Subcutaneous adipose tissue (tissue), 4 donors: Measurements from ENCODE around the gene LUZP2. TPM values are rescaled to one million over a fixed set of nuclear protein-coding genes. Genes with fewer than 3 reads are reported as not detected.

Source experiments
- total RNA-seq, 4 donors: library from RNA; depleted of rRNA; stranded (reverse); fragments of >200 nt; gene quantifications; one replicate each; pipeline ENCODE4 v1.1.0, GENCODE V29; 2016
- TF ChIP-seq, protein P1 (sequence below): fragments of 450-650 bp; IDR thresholded peaks from one replicate; pipeline ENCODE4 v1.5.1; 2016; ENCODE audit warnings: low read depth, mild to moderate bottlenecking, control low read depth, antibody characterized with exemption, moderate library complexity

The LUZP2 gene
- total RNA-seq, 4 donors from 2014 or later, result 0.33 to 0.66 (median 0.38) TPM; not detected in 1

DNA sequence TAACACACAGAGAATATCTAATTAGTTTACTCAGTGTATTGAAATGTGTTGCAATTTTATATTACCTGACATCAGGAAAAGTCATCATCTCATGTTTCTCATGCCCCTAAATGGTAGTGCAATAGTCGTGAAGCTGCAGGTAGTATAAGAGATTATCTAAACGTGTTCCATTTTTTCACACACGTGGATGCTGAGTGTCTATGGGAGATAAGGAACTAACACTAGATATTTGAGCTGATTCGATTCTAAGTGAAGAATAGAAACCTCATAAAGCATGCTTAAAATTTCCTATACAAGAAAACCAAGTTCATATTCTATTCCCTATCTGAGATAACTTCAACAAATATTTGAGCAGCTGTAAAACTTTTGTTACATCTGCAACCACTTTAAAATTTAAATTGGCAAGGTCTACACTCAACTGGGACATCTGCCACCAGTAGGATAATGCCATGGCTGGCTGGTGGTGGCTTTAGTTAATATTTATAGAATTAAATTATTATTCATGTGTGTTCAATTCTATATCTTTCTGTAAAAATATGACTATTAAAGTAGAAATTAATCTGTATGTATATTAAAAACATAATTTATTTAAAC, 388.8 kb downstream of the LUZP2 start:
- TF ChIP-seq, protein P1, sequence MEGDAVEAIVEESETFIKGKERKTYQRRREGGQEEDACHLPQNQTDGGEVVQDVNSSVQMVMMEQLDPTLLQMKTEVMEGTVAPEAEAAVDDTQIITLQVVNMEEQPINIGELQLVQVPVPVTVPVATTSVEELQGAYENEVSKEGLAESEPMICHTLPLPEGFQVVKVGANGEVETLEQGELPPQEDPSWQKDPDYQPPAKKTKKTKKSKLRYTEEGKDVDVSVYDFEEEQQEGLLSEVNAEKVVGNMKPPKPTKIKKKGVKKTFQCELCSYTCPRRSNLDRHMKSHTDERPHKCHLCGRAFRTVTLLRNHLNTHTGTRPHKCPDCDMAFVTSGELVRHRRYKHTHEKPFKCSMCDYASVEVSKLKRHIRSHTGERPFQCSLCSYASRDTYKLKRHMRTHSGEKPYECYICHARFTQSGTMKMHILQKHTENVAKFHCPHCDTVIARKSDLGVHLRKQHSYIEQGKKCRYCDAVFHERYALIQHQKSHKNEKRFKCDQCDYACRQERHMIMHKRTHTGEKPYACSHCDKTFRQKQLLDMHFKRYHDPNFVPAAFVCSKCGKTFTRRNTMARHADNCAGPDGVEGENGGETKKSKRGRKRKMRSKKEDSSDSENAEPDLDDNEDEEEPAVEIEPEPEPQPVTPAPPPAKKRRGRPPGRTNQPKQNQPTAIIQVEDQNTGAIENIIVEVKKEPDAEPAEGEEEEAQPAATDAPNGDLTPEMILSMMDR, result no peak

DNA sequence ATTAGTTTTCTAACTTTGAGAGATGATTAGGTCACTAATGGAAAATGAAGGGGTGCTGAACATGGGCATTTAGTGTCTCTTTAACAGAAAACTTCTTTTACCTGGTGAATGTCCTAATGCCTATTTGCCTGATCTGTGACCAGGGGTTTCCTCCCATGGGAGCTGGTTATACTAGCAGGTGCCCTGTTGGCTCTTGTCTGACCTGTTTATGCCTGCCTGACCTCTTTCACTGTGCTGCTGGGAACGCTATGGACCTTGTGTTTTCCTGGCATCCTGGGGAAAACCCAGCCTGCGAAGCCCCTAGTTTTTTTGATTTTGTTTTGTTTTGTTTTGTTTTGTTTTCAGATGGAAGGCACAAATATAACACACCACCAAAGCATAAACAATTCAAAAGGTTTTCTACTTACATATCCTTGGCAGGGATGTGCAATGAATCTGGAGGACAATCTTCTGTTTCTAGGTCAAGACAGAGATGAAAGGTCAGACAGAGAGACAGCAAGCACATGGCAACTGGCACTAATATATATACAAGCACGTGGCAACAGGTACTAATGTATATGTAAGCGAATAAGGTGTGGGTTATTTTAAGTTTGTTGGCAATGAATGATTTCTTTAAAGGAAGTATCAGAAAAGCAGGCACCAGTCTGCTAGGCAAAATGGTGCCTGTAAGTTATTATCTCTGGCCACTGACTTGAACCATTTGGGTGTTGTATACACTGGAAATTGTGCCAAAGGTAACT, 390.2 kb downstream of the LUZP2 start:
- TF ChIP-seq, protein P1, result no peak

DNA sequence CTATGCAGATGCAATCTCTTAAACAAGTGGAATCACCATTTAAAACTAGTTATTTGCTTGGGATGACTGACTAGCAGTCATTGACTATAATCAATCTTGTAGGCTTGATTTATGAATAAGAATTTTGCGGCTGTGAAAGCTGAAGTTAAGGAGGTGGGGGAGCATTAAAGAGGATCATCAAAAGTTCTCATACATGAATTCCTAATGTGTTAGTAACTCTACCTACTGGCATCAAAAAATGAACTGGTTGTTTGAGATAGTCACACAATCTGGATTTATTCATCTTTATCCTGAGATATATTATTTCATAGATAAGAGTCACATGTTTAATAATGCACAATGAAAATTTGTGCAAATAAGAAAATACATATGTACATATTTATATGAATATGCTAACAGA, 393.6 kb downstream of the LUZP2 start:
- TF ChIP-seq, protein P1, result no peak

- TF ChIP-seq, protein P1, result no peak
Observed at GRCh38 chr11:24896118-24896835, 399.4 kb downstream of the LUZP2 start.

- TF ChIP-seq, protein P1, result no peak
Observed at GRCh38 chr11:24900514-24900913, 403.7 kb downstream of the LUZP2 start.

DNA sequence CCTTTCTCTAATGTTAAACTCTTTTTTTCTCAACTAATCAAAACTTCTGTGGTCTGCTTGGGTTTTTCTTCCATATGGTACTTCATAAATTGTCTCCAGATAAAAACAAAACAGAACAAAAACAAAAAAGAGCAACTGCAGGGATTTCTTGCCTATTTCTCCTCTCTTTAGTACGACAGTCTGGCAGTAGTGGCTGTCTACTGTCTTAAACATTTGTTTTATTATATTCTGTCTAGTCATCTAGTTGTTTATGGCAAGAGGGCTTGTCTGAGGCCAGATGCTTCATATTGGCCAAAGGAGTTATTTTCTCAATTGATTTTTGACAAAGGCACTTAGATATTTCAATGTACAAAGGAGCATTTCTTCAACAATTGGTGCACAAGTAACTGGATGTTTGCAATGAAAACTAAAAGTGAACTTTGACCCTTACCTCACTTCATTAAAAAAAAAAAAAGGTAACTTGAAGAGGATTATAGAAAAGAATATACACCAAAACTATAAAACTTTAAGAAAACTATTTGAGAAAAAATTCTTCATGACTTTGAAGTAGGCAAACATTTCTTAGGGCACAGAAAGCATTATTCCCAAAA, 404.2 kb downstream of the LUZP2 start:
- TF ChIP-seq, protein P1, result no peak

DNA sequence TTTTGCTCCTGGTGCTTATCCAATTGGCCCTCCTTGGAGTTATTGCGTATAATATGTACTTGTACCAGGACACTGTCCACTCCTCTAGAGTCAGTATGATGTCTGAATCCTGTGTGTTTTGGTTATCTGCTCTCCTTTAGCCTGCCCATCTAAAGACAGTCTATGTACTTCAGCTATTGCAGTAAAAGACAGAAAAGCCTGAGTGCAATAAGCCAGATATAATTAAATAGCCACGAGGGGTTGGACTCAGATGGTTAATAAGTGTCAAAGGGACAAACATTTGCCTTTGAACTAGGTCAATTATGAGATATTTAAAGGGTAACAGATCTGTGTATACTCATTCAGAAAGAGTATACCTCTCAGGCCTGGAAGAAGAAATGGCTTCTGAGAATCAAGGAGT, 406.7 kb downstream of the LUZP2 start:
- TF ChIP-seq, protein P1, result no peak
